HG03135 (cell line): ENCODE data around the gene URB2.

Experiments used
- ATAC-seq: cut with Tn5 transposase; IDR thresholded peaks from one replicate; pipeline ENCODE4 v1.9.1; 2021; ENCODE audit warnings: mild to moderate bottlenecking, moderate library complexity; ENCODE audit not compliant: unreplicated experiment

Gene URB2

DNA sequence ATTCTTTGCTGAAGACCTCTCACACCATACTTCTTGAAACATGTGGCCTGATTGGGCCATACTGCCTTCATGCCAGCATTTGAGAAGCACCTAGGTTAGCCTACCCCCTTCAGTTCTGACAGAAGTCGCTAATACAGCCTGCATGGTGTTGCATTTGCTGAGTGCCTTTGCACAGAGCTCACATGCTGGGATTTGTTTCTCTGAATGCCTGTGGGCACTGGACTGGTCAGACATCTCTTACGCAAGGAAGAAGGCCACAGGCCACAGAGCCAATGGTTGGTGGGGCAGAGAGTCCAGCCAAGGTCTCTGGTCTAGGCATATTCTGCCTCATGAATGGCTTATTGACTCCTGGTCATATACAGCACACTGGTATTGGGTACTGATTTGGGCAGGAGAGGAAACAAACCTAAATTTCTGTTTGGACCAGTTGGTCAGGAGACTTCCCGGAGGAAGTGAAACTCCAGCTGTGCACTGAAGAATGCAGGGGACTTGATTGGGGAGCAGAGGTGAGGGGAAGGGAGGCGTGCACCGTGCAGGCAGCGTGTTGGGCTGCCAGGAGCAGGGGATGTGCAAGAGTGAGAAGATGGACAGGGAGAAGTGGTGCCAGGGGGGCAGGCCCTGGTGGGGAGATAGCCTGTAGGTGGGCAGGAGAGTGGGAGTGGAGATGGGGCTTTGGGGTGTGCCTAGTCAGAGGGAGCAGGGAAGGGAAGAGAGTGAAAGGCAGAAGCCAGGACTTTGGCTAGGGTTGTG, 18.1 kb downstream of the URB2 start:
- no peak for ATAC-seq

DNA sequence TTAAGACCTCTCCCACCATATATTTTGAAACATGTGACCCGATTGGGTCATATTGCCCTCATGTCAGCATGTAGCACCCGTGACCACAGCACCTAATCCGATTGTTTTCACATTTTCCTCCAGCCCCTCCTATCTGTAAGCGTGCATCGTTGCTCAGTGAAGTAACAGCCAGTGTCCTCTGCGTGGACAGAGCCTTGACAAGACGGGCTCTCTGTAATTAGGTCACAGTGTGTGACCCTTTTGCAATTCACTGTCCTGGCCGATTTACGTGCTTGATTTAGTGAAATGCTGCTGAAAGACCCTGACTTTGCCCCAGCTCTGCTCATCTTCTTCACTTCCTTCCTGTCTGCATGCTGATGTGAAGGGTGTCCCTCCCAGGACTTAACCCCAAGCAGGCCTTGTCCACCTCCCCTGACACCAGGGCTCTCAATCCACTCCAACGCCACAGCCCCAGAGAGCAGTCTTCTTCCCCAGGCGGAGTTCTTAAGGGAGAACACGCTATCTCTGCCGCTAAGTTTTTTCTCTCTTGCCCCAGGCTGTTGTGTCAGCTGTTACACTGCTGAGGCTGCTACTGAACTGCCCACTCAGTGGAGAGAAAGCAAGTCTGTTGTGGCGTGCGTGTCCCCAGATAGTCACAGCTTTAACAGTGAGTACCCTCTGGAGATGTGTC, 19.4 kb downstream of the URB2 start:
- ATAC-seq: no peak

DNA sequence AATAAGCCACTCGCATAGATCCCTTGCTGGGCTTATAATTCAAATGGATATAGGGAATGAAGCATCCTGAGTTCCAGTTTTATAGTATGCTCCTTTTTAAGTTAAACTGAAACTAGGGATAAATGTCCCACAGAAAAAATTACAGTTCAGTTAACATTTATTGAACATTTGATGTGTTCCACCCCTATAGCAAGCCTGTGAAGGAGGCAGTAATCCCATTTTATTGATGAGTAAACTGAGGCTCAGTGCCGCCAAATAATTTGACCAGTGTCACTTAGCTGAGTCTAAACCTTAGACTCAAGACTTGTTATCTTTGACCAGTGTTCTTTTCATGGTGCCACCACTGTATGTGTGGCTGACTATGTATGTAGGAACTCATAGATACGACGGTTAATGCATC, 22.4 kb downstream of the URB2 start:
- no peak for ATAC-seq

DNA sequence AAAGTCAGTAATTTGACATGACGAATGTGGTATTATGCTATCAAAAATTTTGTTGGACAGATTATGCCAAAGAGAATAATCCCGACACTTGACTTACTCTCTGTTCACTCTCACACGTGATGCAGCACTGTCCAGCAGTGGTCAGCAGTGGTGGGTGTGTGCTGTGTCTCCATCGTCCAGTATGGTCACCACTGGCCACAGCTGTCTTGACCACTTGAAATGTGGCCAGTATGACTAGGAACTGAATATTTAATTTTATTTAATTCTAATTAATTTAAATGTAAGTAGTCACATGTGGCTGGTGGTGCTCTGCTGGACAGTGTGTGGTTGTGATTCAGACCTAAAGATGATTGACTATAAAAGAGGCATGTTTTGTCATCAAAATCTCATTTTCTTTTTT, 24.0 kb downstream of the URB2 start:
- ATAC-seq: no peak

DNA sequence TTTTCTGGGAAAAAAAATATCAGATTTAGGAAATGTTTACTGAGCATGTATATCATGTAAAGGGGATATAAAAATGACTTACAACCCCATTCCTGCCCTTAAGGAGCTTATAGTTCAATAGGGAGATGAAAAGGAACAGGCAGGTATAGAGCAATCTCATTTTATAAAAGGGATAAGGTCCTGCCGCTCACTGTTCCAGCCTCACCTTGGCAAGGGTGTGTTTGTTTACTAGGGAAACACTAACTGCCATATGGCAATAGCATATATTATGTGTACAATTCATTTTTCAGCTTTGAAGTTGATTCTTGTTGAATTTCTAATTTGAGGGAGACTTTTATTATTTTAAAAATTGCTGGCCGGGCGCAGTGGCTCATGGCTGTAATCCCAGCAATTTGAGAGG, 25.5 kb downstream of the URB2 start:
- no peak for ATAC-seq

DNA sequence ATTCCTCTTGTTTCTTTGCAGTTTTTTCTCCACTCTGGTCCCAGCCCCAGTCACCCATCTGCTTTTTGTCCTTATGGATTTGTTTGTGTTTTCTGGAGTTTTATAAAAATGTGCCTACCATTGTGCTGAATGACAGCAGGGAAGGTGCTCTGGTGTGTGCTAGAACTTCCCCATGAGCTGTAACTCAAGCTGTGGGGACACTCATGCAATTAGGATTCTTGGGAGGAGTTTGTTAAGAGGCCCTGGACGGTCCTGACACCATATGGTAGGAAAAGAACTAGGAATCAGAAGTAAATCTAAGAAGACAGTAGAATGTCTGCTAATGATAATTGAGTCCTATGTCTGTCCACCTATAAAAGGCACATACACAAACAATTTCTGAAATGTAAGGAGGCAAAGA, 27.4 kb downstream of the URB2 start:
- no peak for ATAC-seq

DNA sequence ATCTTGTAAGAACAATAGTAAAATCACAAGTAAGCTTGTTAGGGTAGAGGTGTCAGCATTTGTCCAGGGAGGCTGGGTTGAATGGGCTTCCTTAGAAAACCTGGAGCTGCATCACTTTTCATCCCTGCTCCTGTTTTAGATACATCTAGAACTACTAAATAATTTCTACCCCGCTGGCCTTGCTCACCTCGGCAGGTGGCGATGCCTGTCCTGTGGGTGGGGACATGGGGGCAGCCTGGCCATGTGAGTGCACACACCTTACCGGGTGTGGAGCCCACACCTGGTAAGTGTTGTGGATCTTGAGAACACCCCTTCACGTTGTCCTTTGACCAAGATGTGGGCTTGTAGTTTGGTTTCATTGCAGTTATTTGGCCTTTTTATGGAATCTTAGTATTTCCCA, 29.7 kb downstream of the URB2 start:
- no peak for ATAC-seq

DNA sequence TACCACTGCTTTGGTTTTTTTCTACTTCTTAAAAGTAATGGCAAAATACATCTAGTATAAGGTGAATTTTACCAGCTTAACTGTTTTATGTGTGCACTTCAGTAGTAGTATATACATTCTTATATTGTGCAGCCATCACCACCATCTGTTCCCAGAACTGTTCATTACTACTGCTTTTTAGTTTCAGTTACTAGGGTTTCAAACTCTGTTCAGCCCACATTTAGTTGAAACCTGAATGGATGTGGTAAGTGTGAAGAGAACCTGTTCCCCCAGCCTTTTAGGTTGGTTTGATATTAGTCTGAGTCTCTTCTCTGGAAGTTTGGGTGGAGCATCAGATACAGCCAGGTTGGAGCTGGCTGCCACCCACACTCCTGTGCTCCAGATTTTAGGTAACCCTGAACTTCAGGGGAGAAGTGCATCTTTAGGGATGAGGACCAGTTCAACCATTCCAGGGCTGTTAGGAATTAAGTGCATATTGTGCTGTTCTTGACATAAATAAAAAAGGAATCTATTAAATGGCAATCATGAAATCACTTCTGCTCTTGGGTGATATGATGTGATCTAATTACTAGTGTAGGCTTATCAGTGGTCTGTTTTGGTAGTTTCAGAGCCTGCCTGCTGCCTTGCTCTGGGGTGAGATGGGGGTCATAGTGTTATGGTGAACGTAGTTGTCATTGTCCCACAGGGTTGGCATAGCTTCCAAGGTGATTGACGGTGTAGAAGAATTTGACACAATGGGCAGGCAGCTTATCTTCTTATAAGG, 32.1 kb downstream of the URB2 start:
- peak; percentile 57 for ATAC-seq

DNA sequence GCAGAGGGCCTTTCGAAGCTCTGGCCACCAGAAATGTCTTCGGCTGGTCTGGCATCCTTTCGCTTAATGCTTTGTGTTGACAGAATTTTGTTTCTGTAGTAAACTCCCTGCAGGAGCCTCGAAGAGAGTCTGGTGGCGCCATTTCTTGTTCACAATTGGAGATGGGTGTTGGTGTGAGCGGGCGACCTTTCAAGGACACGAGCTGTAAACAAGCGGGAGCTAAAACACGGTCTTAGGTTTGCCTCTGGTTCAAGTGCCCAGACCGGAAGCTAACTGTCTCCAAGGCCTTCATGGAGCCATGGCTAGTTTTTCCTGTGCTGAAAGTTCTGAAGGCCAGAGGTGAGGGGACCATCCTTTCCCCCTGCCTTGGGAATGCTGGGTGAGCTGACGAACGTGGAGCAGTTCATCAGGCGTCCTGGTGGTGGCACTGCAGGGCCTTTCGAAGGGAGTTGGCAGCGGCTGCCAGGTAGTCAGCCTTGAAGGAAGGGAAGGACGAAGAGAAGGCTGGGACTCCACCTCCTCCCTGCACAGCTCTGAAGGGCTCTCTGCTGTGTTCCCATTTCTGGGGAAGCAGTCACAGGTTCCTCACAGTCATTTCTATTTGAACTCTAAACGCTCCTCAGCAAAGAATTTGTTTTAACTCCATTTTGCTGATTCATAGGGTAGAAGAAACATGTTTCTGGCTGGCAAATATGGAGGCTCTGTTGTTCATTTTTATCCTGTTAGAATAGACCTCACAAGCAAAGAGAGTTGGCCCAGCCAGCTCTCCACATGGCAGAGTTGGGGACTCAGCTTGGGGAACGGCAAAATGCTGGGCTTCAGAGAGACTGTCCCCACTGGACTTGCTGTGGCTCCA, 35.2 kb downstream of the URB2 start:
- ATAC-seq: no peak

DNA sequence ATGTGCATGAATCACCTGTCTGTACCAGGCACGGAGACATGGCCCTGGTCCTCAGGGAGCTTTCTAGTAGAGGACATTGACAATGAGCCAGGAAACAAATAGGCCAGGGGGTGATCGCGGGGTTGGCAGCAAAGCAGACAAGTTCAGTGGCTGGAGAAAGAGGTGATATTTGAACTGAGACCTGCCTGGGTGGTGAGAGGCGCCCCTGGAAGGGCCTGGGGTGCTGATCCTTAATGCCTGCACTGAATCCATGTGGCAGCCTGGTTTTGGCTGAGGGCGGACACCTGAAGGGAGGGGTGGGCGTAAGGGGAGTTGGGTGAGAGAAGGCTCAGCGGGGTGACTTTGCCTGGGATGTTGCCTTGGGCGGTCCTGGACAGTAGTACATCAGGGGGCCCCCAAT, 35.9 kb downstream of the URB2 start:
- no peak for ATAC-seq

DNA sequence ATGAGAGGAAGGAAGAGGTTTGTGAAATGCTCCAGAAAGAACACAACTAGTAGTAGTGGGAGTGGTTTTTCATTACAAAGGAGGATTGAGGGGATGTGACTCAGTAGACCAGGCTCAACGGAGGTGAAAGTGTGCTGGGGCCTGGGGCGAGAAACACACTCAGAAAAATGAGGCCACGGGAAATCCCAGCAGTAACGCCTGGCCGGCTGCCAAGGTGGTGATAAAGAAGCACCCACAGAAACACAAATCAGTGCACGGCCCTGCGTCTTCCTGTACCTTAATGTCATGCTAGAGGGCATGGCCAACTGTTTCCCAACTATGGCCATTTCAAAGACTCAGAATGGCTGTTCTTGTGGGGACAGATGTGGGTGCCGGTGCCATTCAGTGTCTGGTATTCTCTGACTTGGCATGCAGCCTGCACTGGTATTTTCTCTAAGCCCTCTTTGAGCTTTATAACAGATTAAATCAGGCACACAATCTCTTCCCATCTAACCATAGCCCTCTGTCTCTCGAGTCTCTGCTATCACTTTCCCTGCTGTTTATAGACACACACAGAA, 38.2 kb downstream of the URB2 start:
- no peak for ATAC-seq

DNA sequence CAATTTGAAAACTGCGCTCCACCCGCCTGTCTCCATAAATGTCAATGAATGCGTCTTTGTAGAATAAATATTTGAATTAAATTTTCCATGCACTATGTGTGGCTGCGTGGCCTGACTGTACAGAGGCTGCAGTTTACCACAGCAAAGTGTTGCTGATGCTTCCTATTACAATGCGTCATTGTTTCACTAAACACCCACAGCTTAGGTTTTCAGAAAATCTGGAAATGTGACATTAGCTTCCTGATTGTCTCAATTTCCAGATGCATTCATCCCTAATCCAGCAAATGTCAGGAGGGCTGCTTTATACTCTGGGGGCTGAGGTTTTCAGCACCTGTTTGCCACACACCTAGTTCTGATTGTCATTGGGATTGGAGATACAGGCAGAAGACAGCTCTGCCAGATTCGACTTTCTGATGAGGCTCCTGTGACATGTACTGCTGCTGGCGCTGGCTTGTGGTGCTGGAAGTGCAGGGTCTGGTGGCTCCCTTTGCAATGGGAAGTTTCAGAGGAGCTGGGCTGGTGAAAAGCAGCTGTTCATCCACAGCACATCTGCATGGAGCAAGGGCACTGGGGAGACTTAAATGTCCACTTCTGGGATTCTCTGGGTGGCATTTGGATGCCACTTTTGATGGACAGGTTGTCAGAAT, 40.0 kb downstream of the URB2 start:
- no peak for ATAC-seq

DNA sequence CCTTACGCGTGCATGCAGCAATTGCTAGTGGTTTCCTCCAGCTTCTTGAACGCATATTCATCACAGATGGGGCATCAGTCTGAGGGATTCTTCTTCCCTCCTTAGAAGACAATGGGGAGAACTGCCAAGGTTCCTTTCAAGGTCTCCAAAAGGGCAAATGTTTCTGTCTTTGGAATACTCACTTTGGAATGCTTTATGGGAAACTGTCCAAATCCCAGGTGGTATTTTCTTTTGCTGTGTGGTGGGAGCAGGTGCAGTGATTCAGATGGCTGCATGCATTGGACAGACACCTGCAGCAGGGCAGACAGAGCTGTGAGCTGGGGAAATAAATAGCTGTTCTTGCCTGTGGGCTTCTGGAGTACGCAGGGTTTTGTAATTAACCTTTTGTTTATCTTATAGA, 40.5 kb downstream of the URB2 start:
- no peak for ATAC-seq

DNA sequence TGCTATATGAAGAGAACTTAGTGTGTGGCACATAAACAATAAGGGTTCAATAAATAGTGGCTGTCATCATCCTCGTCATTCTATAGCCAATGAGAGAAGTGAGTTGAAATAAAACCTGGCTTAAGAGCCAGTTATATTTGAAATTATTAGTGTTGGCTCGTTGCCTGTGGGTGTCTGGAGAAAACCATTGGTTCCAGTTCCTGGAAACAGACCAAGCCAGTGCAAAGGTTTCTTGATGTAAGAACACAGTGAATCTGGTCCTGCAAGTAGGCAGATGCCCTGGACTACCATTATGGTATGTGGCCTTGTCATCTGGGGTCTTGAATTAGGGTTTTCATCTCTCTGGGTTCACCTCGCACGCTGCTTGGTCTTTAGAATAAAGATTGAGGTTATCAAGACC, 43.3 kb downstream of the URB2 start:
- no peak for ATAC-seq

DNA sequence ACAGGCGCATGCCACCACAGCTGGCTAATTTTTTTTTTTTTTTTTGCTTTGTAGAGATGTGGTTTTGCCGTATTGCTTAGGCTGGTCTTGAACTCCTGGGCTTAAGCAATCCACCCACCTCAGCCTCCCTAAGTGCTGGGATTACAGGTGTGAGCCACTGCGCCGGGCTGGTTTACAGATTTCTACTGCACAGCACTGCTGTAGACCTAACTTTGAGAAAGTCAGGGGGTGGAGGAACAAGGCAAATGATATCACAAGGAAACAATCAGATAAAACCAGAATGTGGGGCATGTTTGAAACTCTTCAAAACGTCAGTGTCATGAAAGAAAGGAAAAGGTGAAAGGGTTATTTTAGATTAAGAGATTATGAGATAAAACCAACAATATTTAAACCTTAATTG, 45.3 kb downstream of the URB2 start:
- no peak for ATAC-seq

DNA sequence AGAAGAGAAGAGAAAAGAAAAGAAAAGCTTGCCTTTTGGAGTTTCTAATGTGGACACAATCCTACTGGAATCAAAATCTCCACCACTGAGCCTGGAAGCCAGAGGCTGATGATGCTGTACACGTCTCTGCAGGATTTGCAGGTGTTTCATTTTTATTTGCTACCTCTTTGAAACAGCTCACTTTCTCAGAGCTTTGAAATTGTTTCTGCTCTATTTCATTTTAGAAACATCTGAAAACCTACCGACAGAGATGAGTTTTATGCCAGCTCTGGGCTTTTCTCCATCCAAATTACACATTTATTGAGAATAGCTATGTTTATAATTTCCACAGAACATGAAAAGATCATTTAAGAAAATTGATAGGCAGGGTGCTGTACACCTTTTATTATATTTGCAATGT, 46.2 kb downstream of the URB2 start:
- no peak for ATAC-seq

DNA sequence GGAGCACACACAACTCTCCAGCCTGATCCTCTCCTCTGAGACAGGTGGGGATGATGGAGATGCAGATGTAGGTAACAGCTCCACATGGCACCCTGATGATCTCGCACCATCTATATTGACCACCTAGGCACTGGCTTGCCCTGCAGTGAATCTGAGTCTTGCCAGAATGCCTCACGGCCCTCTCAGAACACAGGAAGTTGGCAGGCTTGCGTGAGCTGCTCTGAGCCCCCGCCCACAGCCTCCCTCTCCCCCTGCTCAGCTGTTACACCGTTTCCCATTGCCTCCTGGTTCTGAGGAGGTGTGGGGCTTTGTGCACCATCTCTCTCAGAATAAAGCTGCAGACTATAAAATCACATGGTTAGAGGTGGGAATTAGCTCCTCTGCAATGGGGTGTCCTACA, 48.0 kb downstream of the URB2 start:
- no peak for ATAC-seq

DNA sequence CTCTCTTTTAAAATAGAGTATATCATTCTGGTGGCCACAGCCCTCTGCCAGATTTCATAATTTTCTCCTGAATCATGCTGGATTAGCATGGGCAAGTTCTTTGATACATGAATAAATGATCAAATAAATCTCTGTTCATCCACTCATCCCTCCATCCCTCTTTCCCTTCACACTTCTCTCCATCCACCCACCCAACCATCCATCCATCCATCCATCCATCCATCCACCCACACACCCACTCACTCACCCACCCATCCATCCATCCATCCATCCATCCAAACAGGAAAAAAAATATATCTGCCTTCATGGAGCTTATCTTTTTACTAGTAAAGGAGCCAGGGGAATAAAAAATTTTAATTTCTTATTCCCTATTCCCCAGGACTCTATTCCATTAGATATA, 49.3 kb downstream of the URB2 start:
- no peak for ATAC-seq

DNA sequence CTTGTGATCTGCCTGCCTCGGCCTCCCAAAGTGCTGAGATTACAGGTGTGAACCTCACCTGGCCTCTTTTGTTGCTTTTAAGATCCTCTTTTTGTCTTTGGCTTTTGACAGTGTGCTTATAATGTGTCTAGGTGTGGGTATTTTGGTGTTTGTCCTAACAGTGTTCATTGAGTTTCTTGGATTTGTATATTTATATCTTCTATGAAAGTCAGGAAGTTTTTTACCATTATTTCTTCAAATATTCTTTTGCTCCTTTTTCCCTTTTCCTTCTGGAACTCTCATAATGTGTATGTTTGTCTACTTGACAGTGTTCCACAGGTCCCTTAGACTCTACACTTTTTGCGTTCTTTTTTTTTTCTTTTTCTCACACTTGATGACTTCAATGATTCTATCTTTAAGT, 59.1 kb downstream of the URB2 start:
- ATAC-seq: no peak

DNA sequence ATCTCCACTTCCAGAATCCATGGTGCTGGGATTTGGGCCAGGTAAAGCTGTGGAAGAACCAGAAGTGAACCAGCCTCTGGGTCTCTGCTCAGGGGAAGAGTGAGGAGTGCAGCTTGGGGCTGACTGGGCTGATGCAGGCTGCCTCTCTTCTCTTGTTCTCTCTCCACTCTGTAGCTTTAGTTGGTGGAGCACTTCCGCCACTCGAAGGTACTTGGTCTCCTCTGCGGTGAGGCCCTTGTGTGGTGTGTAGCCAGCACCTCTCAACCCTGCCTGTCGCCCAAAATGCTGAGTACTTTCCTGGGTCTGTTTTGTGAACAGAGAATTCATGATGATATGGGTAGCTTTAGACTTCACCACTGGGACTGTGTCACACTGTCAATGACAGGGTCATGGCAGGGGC, 63.2 kb downstream of the URB2 start:
- ATAC-seq: no peak
